TTC549 (cell line): ENCODE measurements around the gene BLTP3B.

ENCODE experiments used
- FAIRE-seq: peaks from 2 replicates; lab custom pipeline; 2012; peaks lifted over from hg19 to GRCh38; lab: Jason Lieb, UNC

BLTP3B gene

GRCh38 chr12:100106861-100107260, 35.8 kb downstream of the BLTP3B start:
- no peak for FAIRE-seq

- no peak for FAIRE-seq
Observed at GRCh38 chr12:100105661-100106060, 37.0 kb downstream of the BLTP3B start.

- FAIRE-seq: no peak
Observed at GRCh38 chr12:100101000-100101399, 41.7 kb downstream of the BLTP3B start.
